CD4-positive, alpha-beta T cell (primary cell): ENCODE results near the gene ERN2. TPM values are rescaled to one million over a fixed set of nuclear protein-coding genes. Genes with fewer than 3 reads are reported as not detected.

ENCODE experiments used
- ATAC-seq: fragments of 200-7000 bp; cut with Tn5 transposase; one replicate; pipeline ENCODE4 v1.10.0; 2022; ENCODE audit warnings: mild to moderate bottlenecking; ENCODE audit not compliant: poor library complexity
- CTCF ChIA-PET: fragments of 350-600 bp; sonication (Branson Sonifier 250); formaldehyde crosslinking; loops from one replicate; lab custom pipeline; 2021; ENCODE audit warnings: antibody characterized with exemption, inconsistent platforms; lab: Charles Lee
- POLR2A ChIA-PET: fragments of 350-600 bp; sonication (Branson Sonifier 250); formaldehyde crosslinking; loops from one replicate; lab custom pipeline; 2021; ENCODE audit warnings: antibody characterized with exemption, inconsistent platforms; lab: Charles Lee
- DNase-seq, 14 experiments: peaks; one replicate each; pipeline ENCODE4 v3.0.0-alpha.2; 2013 to 2020; ENCODE audit warnings: mixed read lengths in 2 of 14
- H3K27ac ChIP-seq, 2 donors: one replicate each; pipeline versions ENCODE4 v1.5.1 to v1.7.0; 2013; ENCODE audit warnings: low read length in 2 of 2, low read depth in 1 of 2, mild to moderate bottlenecking in 1 of 2
- H3K27me3 ChIP-seq, 2 experiments: 1 replicate in 1 of 2; 2 replicates in 1 of 2; pipeline versions ENCODE4 v1.6.1 to v1.7.0; 2013; ENCODE audit warnings: low read length in 2 of 2, control low read depth in 1 of 2, mild to moderate bottlenecking in 1 of 2, moderate library complexity in 1 of 2; ENCODE audit not compliant: insufficient read depth in 2 of 2, control insufficient read depth in 1 of 2
- H3K36me3 ChIP-seq: one replicate; pipeline ENCODE4 v1.6.1; 2013; ENCODE audit warnings: low read length, control low read depth; ENCODE audit not compliant: insufficient read depth
- H3K4me1 ChIP-seq: one replicate; pipeline ENCODE4 v1.6.1; 2013; ENCODE audit warnings: low read length, control low read depth; ENCODE audit not compliant: insufficient read depth
- H3K4me3 ChIP-seq: one replicate; pipeline ENCODE4 v1.5.1; 2013; ENCODE audit warnings: mild to moderate bottlenecking, low read length, moderate library complexity
- H3K9me3 ChIP-seq, 2 experiments: 1 replicate in 1 of 2; 2 replicates in 1 of 2; pipeline versions ENCODE4 v1.6.1 to v1.7.0; 2013; ENCODE audit warnings: low read length in 2 of 2, mild to moderate bottlenecking in 2 of 2, control low read depth in 1 of 2, moderate library complexity in 1 of 2; ENCODE audit not compliant: control insufficient read depth in 1 of 2, insufficient read depth in 1 of 2
- H3K27ac Mint-ChIP-seq: one replicate; pipeline ENCODE4 v1.8.0; 2020; ENCODE audit warnings: mixed read lengths
- H3K27me3 Mint-ChIP-seq: one replicate; pipeline ENCODE4 v1.8.0; 2021; ENCODE audit warnings: mixed read lengths
- H3K36me3 Mint-ChIP-seq: one replicate; pipeline ENCODE4 v1.8.0; 2021; ENCODE audit warnings: low read depth, mixed read lengths
- H3K4me1 Mint-ChIP-seq: one replicate; pipeline ENCODE4 v1.8.0; 2021; ENCODE audit warnings: low read depth, mixed read lengths
- H3K4me3 Mint-ChIP-seq: one replicate; pipeline ENCODE4 v1.8.0; 2020; ENCODE audit warnings: mild to moderate bottlenecking, mixed read lengths
- H3K9me3 Mint-ChIP-seq: one replicate; pipeline ENCODE4 v1.8.0; 2020; ENCODE audit warnings: mixed read lengths
- intact Hi-C, 2 experiments: fragments of 100-400 bp; cut with DNase I in 1 of 2; cut with micrococcal nuclease in 1 of 2; formaldehyde crosslinking; loops; one replicate each; pipeline versions ENCODE4 v1.15.1 to v1.9.0; 2023 to 2025; cut with DNase I, micrococcal nuclease
- total RNA-seq, 174 experiments: library from RNA in 2 of 174; stranded (reverse) in 2 of 174; gene quantifications; one replicate each; pipeline ENCODE4 v1.2.3 and lab custom pipeline; 2021 to 2026
- TF ChIP-seq, protein P1 (sequence below): fragments of 200-600 bp; IDR thresholded peaks from one replicate; pipeline ENCODE4 v1.8.0; 2022; ENCODE audit warnings: antibody characterized with exemption, mild to moderate bottlenecking

ERN2 gene
- total RNA-seq, 2 experiments from 2014 or later = not detected

DNA sequence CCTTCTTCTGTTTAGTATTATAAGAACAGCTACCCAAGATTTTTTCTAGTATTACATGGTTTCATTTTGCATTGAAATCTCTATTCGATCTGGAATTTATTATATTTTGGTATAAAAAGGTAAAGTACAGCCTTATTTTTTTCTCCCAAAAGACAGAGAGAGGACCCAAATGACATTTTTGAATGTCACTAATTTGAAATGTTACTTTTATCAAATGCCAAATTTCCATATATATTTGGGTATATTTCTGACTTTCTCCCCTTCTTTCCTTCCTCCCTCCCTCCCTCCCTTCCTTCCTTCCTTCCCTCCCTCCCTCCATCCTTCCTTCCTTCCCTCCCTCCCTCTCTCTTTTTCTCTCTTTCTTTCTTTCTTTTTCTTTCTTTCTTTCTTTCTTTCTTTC is 35.6 kb upstream of the ERN2 start:
- no peaks in the 10 kb centered on the region for H3K36me3 ChIP-seq
- Mint-ChIP-seq H3K9me3 (peaks cover 7% of the 10 kb centered on the region), H3K27ac (no peak overlapping the region), H3K4me3 (no peak overlapping the region), H3K27me3 (peaks cover 69% of the 10 kb centered on the region), H3K4me1 (no peaks in the 10 kb centered on the region), H3K36me3 (no peaks in the 10 kb centered on the region)
- DNase-seq = no peak
- ChIA-PET POLR2A (no interaction called here), CTCF (no interaction called here)
- peaks cover 8 to 14% of the 10 kb centered on the region in 2 experiments for H3K27me3 ChIP-seq
- H3K9me3 ChIP-seq = no peaks in the 10 kb centered on the region
- TF ChIP-seq, protein P1, sequence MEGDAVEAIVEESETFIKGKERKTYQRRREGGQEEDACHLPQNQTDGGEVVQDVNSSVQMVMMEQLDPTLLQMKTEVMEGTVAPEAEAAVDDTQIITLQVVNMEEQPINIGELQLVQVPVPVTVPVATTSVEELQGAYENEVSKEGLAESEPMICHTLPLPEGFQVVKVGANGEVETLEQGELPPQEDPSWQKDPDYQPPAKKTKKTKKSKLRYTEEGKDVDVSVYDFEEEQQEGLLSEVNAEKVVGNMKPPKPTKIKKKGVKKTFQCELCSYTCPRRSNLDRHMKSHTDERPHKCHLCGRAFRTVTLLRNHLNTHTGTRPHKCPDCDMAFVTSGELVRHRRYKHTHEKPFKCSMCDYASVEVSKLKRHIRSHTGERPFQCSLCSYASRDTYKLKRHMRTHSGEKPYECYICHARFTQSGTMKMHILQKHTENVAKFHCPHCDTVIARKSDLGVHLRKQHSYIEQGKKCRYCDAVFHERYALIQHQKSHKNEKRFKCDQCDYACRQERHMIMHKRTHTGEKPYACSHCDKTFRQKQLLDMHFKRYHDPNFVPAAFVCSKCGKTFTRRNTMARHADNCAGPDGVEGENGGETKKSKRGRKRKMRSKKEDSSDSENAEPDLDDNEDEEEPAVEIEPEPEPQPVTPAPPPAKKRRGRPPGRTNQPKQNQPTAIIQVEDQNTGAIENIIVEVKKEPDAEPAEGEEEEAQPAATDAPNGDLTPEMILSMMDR = no peak
- intact Hi-C loops = no loop called here
- no peak for ATAC-seq
- no peak overlapping the region for H3K27ac ChIP-seq
- no peak overlapping the region for H3K4me3 ChIP-seq
- H3K4me1 ChIP-seq = no peaks in the 10 kb centered on the region

DNA sequence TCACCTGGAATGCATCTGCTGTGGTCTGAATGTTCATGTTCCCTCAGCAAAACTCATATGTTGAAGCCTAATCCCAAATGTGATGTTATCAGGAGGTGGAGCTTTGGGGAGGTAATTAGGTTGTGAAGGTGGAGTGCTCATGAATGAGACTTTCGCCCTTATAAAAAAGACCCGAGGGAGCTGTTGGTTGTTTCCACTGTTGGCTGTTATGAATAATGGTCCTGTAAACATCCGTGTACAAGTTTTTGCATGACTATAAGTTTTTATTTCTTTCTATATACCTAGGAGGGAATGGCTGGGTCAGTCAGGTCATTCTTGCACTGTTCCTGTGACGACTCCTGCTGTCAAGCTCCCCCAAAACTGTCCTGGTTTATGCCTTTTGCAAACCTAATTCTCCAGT is 32.2 kb upstream of the ERN2 start:
- peaks cover 70% of the 10 kb centered on the region for H3K27me3 Mint-ChIP-seq
- H3K36me3 Mint-ChIP-seq = no peaks in the 10 kb centered on the region
- CTCF ChIA-PET = no interaction called here

DNA sequence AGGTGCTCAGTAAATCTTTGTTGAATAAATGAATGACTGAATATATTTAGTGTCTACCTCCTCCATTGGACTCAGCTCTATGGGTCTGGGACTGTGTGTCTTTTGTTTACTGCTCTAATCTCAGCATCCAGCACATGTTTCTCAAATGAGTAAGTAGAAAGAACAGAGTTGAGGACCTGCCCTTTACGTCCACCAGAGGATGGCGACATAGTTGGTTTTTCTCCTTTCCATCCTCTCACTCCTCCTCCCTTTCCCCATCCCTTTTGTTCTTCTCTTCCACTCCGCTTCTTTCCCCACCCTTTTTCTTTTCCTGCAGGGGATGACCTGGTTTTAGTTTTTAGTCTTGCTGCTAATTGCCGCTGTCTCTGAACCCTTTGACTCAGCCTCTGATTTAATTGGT is 29.7 kb upstream of the ERN2 start:
- H3K27ac ChIP-seq = no peak overlapping the region
- Mint-ChIP-seq H3K27me3 (peaks cover 65% of the 10 kb centered on the region), H3K36me3 (no peaks in the 10 kb centered on the region), H3K27ac (no peak overlapping the region), H3K9me3 (peaks cover 7% of the 10 kb centered on the region), H3K4me1 (no peaks in the 10 kb centered on the region), H3K4me3 (no peak overlapping the region)
- TF ChIP-seq, protein P1 = no peak
- ATAC-seq = no peak
- no peaks in the 10 kb centered on the region for H3K4me1 ChIP-seq
- intact Hi-C loops = no loop called here
- DNase-seq = no peak
- no peaks in the 10 kb centered on the region for H3K36me3 ChIP-seq
- H3K4me3 ChIP-seq = no peak overlapping the region
- H3K9me3 ChIP-seq = no peaks in the 10 kb centered on the region
- ChIA-PET CTCF (no interaction called here), POLR2A (no interaction called here)
- H3K27me3 ChIP-seq = peaks cover 6 to 13% of the 10 kb centered on the region in 2 experiments

More for the DNA sequence above, 32.2 kb upstream of the ERN2 start:
- intact Hi-C loops = no loop called here
- Histone ChIP-seq H3K4me3 (no peak overlapping the region), H3K27ac (no peak overlapping the region), H3K36me3 (no peaks in the 10 kb centered on the region), H3K4me1 (no peaks in the 10 kb centered on the region), H3K27me3 (peaks cover 6 to 14% of the 10 kb centered on the region in 2 experiments), H3K9me3 (no peaks in the 10 kb centered on the region)
- Mint-ChIP-seq H3K4me1 (no peaks in the 10 kb centered on the region), H3K9me3 (peaks cover 7% of the 10 kb centered on the region), H3K4me3 (no peak overlapping the region), H3K27ac (no peak overlapping the region)
- POLR2A ChIA-PET = no interaction called here
- TF ChIP-seq, protein P1 = no peak
- ATAC-seq = no peak
- no peak for DNase-seq
